Head of caudate nucleus (tissue), 42 donors: Measurements from ENCODE around the gene MED16.
"Not testable (repeated sequence)": the region's sequence is repeated elsewhere in the genome, so short reads cannot be mapped to it uniquely, and the experiment has no call there.

Experiments
- DNase-seq, 42 donors: peaks; one replicate each; pipeline versions ENCODE4 v3.0.0 to v3.0.0-alpha.2; 2020 to 2021; ENCODE audit warnings: mixed read lengths in 7 of 42
- intact Hi-C: fragments of 100-400 bp; cut with DNase I; formaldehyde crosslinking; loops from one replicate; pipeline ENCODE4 v1.15.0; 2022

MED16 gene

DNA sequence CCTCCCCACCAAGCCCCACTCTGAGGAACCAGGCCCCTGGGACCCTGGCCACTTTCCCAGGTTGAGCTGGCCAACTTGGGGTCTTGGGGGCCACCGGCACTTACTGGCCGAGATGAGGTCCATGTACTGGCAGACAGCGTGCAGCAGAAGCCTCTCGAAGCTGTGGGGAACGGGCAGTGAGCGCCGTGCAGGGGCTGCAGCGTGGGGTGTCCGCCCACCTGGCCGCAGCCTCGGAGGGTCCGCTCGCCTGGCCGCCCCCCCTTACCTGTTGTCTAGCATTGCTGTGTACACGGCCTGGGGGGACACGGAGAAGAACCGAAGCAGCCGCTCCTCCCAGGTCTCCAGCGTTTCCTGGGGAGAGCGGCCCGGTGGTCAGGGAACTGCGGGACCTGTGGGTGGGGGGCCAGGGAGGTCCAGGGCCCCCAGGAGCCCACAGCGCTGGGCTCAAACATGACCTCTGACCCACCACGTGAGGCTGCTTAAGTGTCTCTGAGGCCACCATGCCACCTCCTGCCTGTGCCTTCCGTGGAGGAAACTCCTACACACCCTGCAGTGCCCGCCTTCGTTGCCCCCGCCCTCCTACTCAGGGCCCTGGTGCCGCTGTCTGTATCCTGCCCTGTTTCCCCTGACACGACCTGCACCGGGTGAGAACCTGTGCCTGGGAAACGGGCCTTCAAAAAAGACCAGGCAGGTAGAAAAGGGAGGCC is 6.5 kb upstream of the MED16 start:
- intact Hi-C loops = no loop called here
- DNase-seq = peak in 15 of 42 donors; percentile 29 to 71 (median 44)

DNA sequence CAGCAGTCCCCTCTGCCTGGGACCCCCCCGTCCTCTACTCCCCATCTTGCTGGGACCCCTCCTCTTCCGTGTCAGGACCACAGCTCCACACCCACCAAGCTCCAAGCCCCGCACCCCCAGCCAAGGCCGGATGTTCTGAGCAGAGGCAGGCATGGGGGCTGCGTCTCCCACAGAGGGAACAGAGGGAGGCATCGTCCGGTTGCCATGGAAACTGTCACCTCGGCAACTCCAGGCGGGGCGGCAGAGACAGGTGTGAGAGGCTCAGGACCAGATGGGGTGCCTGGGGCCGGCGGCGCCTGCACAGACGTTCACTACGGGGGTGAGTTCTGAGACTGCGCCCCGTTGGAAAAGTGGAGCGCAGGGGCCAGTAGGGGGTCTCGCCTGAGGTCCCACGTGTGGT is 5.7 kb upstream of the MED16 start:
- peak; percentile 70 to 97 (median 89) for DNase-seq
- intact Hi-C loops = no loop called here

DNA sequence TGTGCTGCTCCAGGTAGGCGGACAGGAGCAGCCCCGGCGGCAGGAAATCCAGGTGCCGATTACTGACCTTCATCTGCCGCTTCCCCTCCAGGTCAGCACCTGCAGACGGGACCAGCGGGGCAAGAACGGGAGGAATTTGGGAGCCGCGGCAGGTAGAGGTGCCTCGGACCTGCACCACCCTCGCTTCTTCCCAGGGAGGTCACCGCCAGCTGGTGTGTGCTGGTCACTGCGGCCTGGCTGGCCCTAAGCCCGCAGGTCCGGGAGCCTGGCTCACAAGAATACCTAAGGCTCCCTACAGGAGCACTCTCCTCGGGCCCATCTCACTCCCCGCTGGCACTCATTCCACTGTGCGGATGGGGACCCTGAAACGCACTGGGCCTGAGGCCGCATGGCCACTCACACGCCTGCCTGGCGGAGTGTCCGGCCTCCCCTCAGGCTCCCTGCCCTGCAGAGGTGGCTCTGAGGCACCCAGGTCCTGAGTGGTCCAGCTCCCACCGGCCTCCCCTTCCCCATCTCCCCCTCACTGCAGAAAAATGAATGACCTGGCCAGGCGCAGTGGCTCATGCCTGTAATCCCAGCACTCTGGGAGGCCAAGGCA is 4.6 kb upstream of the MED16 start:
- DNase-seq = no peak
- intact Hi-C loops = no loop called here

DNA sequence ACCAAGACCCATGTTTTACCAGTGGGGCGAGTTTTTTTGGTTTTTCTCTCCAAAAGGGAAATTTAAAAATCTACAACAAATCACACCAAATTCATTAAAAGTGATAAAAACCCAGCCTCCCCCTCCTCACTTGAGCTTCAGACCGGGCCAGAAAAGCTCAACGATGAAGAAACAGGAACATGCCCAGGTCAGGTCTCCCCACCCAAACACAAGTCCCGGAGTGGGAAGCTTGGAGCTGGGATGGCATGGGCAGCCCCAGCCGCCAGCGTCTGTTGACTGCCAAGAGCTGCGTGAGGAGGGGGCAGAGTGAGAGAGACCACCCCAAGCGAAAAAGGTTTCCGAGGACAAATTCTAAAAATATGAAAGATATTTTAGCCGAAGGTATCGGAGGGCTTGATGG is 4.0 kb upstream of the MED16 start:
- no peak for DNase-seq
- intact Hi-C loops = no loop called here

DNA sequence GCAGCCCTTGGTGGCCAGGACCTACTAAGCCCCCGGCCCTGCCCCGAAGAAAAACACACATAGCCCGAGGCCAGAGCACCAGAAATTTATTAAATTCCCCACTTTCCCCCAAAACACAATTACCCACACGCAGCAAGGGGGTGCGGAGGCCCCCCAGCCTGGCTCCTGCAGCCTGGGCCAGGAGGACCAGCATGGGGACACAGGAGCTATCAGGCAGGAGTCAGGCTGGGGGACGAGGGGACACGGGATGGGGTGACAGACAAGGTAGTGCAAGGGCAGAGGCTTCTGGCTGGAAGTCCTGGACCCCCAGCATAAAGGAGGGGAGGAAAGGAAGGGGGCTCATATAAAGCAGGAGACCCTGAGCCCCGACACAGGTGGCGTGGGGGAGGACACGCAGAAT is 3.4 kb upstream of the MED16 start:
- intact Hi-C loops = no loop called here
- DNase-seq = no peak

DNA sequence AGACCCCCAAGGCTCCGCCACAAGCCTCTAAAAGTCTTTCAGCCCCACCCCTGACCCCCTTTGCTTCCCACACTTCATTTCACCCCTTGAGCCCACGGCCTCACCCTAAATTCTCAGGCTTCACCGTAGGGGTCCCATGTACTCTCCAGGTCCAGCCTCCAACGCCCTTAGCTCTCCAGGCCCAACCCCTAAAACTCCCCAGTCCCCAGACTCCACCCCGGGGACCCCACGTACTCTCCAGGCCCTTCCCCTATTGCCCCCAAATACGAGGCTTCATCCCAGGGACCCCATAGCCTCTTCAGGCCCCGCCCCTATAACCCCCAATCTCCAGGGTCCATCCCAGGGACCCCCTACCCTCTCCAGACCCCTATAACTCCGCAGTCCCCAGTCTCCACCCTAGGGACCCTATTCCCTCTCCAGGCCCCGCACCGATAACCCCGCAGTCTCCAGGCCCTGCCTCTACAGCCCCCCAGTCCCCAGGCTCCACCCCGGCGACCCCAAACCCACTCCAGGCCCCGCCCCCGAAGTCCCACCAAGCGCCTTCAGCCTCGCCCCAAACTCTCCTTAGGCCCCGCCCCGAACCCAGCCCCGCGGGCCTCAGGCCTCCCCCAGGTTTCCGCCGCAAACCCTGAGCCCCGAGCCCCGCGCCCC is 619 bp downstream of the MED16 start:
- no peak for DNase-seq
- intact Hi-C loops = loop anchor here (5.0 kb wide), 1 partner anchor 95 kb away; the partner anchor contains the start of gene PTBP1

DNA sequence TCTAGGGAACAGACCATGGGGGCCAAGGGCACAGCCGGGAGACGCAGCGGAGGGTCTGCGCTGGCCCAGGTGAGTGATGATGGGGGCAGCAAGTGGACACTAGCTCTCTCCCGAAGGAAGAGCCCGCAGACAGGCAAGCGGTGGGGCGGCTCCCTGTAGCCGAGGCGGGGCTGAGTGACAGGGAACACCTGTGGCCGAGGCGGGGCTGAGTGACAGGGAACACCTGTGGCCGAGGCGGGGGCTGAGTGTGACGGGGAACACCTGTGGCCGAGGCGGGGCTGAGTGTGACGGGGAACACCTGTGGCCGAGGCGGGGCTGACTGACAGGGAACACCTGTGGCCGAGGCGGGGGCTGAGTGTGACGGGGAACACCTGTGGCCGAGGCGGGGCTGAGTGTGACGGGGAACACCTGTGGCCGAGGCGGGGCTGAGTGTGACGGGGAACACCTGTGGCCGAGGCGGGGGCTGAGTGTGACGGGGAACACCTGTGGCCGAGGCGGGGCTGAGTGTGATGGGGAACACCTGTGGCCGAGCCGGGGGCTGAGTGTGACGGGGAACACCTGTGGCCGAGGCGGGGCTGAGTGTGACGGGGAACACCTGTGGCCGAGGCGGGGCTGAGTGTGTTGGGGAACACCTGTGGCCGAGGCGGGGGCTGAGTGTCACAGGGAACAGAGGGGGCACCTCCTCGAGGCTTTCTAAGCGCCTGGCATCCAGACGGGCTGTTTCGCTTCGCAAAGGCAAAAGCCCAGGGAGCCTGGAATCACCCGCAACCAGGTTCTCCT is 1.4 kb downstream of the MED16 start:
- intact Hi-C loops = loop anchor here (5.0 kb wide), 1 partner anchor 94 kb away; the partner anchor contains the start of gene PTBP1
- not testable (repeated sequence) for DNase-seq

DNA sequence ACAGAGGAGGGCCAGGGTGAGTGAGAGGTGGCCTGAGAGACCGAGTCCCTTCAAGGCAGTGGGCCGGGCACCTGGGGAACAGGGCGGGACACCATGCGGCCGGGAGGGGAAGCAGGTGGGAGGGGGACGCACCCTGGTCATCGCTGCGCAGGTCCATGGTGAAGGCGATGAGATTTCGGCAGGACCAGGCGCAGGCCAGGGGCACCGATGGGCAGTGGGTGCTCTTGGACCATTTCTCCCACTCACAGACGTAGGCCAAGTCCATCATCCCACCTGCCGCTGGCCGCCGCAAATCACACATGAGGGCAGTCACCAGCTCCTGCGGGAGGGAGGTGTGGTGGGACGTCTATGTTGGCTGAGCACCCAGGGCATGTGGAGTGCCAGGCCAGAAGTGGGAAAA is 2.2 kb downstream of the MED16 start:
- no peak for DNase-seq

DNA sequence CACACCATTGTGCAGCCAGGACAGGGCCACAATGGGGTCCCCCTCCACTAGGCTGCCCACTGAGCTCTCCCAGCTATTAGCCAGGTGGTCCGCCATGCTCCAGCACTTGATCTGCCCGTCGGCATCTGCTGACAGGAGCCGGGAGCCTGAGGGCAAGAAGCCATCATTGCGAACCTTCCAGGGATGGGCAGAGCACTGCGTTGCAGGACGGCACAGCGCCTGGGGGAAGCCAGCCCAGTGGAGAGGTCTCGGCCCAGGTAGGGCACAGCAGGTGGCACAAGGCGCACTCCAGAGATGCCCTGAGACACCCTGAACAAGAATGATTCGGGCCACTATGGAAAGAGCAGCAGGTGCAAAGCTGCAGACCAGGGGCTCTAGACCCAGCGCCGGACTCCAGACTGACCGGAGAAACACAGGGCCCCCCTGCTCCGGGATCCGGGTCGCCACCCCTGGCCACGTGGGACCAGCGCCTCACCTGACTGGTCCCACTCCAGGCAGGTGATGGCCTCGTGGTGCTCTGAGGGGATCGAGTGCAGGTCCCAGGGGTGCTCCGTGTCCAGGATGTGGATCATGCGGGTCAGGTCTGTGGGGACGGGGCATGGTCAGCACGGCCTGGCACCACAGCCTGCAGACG is 3.2 kb downstream of the MED16 start:
- intact Hi-C loops = loop anchor here (5.0 kb wide), 1 partner anchor 92 kb away; the partner anchor contains the start of gene PTBP1
- no peak for DNase-seq

More for the DNA sequence above, 2.2 kb downstream of the MED16 start:
- intact Hi-C loops = loop anchor here (5.0 kb wide), 1 partner anchor 94 kb away; the partner anchor contains the start of gene PTBP1

DNA sequence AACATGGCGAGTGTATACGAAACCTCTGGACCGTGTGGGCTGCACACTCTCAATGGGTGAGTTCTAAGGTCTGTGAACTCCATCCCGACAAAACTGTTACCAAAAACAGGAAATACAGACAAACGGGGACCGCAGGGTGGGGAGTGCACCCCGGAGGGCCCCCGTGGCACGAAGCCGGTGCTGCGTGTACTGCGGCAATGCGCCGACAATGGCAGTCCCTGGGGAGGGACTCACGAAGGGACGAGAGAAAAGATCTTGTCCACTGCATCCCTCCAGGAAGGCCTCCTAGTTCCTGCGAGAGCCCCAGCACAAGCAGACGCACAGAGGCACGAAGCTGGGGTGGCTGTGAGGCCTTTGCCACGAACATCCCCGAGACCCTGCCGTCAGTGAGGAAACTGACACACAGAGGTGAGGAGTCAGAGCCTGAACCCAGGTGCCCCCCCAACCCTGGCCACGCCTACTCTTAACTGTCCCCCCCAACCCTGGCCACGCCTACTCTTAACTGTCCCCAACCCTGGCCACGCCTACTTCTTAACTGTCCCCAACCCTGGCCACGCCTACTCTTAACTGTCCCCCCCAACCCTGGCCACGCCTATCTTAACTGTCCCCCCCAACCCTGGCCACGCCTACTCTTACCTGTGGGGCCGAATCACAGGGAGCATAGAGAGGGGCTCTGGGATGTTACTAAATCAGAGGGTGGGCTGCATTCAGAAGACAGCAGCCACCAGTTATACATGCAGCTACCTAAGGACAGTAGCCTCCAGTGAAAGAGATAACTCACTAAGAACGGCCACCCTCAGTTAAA is 4.2 kb downstream of the MED16 start:
- DNase-seq = no peak
- intact Hi-C loops = no loop called here

DNA sequence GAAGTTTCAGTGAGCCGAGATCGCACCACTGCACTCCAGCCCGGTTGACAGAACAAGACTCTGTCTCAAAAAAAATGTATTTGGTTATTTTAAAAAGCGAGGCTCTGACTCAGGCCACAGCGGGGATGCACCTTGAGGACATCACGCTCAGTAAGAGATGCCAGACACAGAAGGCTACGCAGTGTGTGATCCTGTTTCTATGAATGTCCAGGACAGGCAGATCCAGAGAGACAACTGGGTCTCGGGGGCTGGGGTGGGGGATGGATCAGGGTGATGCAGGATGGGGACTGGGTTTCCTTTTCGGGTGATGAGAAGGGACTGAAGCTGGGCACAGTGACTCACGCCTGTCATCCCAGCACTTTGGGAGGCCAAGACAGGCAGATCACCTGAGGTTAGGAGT is 5.4 kb downstream of the MED16 start:
- intact Hi-C loops = no loop called here

DNA sequence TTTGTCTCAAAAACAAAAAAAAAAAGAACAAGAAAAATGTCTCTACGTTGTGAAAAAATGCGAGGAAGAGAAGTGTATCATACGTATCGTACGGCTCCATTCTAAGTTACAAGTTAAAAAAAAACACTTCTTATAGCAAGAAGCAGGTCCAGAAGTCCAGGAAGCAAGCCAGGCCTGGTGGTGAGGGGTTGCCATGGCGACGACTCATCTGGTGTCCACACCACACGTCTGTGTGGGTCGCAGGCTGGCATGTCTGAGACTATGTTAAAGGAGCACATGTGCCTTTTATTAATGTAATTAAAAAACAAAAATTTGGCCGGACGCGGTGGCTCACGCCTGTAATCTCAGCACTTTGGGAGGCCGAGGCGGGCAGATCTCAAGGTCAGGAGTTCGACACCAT is 5.9 kb downstream of the MED16 start:
- intact Hi-C loops = no loop called here
- no peak for DNase-seq

More for the DNA sequence above, 5.4 kb downstream of the MED16 start:
- DNase-seq = no peak

DNA sequence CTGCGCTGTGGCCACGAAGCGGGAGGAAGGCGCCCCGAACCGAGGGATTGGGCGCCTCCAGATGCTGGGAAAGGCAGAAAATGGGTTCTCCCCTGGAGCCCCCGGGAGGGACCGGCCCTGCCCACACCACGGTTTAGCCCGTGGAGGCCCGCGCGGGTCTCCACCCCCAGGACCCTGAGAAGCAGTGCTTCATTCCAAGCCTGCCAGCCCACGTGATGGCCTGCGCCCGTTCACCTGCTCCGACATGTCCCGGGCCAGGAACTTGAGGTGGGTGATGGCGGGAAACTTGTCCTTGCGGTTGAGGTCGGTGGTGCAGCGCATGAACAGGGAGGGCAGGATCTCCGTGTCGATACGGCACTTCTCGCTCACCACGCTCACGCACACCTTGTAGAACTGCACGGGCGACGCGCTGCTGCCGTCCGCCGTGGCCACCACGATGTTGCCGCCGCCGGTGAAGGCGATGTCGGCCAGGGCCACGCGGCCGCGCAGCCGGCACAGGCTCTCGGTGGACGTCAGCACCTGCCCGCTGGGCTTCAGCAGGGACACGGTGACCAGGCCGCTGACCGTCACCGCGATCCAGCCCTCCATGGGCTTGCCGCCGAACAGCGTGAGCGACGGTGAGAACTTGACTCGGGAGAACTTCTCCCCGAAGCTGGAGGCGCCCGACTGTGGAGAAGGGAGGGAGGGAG is 7.3 kb downstream of the MED16 start:
- intact Hi-C loops = no loop called here
- no peak for DNase-seq

DNA sequence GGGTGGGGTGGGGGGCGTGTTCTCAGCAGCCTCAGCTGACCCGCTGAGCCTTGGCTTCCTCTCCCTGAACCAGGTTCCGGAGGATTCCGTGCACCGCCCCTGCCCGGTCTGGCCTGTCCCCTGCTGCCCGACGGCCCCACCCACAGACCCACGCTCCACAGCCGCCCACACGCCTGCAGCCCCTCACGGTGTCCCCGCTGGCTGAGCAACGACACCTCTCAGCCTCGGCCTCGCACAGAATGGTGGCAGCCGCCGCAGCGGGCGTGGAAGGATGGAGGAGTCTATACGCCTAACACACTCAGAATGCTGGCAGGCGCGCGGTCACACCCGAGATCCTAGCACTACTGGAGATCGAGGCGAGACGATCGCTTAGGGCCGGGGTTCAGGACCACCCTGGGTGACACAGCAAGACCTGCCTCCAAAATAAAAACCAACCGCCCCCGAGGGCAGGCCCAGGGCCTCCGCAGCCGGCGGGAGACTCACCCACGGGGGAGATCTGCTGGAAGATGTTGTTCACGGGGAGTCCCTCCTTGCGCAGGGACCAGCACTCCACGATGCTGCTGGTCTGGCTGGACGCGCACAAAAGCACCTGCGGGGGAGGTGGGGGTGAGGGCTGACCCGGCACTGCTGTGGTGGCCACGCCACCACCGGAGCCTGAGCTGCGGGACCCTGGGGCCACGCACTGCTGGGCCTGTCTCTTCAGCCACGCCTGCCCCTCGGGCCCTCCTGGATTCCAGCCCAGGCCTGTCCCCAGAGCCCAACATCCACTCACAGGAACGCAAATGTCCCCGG is 8.4 kb downstream of the MED16 start:
- DNase-seq = no peak
- intact Hi-C loops = no loop called here

DNA sequence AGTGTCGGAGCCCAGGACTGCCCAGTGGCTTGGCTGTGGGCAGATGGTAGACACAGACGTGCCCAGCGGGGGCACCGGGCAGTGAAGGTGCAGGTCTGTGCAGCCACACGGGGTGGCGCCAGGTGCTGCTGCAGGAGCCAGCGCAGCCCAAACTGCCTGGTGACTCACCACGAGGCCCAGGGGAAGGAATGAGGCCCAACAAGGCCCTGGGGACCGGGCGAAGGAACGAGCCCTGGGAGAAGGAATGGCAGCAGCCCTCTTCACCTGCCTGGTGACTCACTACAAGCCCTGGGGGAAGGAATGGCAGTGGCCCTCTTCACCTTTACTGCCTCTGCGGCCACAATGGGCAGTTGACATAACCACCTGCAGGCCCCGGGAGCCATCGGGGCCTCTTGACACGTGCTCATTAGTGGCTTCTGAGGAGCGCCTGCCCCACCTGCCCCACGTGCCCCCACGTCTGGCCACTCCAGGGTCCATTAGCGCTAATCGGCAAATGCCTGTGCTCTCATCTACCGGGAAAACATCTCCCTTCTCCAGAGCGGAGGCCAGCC is 9.3 kb downstream of the MED16 start:
- no peak for DNase-seq
- intact Hi-C loops = no loop called here

DNA sequence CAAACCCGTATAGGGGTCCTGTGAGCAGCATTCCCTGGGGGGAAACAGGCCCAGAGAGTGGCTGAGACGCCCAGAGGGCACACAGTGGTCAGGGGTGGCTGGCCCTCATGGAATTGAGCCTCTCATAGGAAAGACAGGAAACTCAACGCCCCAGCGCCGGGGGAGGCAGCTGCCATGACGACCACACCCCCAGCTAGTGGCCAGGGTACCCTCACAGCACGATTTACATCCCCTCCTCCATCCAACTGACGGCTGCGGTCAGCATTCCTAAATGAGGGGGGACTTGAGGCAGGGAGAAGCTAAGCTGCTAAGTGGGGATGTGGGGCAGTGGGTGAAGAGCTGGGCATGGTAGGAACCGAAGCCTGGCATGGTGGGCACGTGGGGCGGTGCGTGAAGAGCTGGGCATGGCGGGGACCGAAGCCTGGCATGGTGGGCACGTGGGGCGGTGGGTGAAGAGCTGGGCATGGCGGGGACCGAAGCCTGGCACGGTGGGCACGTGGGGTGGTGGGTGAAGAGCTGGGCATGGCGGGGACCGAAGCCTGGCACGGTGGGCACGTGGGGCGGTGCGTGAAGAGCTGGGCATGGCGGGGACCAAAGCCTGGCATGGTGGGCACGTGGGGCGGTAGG is 10.0 kb downstream of the MED16 start:
- intact Hi-C loops = no loop called here
- DNase-seq = no peak
